ENCODE measurements around the gene FRK. TPM values are rescaled to one million over a fixed set of nuclear protein-coding genes. Genes with fewer than 3 reads are reported as not detected.

Gene FRK
- polyA plus RNA-seq, 3 donors, result 0.28 to 1.1 (median 0.56) TPM

- no peak overlapping the region for H3K27ac ChIP-seq (ENCODE audit: low read depth, low read length)
- 9 to 46% (median 42%) methylated on average over 4 of the region's 4 CpGs for WGBS, 3 donors
Measured at GRCh38 chr6:116016846-116017545, 43.7 kb downstream of the FRK start.

GRCh38 chr6:116015983-116016382 is 44.7 kb downstream of the FRK start:
- no peak overlapping the region for H3K27ac ChIP-seq (ENCODE audit: low read depth, low read length)

GRCh38 chr6:116015561-116015960 is 45.1 kb downstream of the FRK start:
- H3K27ac ChIP-seq (ENCODE audit: low read depth, low read length), result no peak overlapping the region

GRCh38 chr6:116012951-116013350 is 47.7 kb downstream of the FRK start:
- no peak overlapping the region for H3K27ac ChIP-seq (ENCODE audit: low read depth, low read length)

GRCh38 chr6:116012471-116012949 is 48.2 kb downstream of the FRK start:
- no peak overlapping the region for H3K27ac ChIP-seq (ENCODE audit: low read depth, low read length)

GRCh38 chr6:116011520-116011919 is 49.2 kb downstream of the FRK start:
- 82 to 91% (median 85%) methylated on average over 3 of the region's 3 CpGs for WGBS, 3 donors
- no peak overlapping the region for H3K27ac ChIP-seq (ENCODE audit: low read depth, low read length)

More at GRCh38 chr6:116012471-116012949, 48.2 kb downstream of the FRK start:
- WGBS, 3 donors, result 40 to 85% (median 85%) methylated on average over 1 of the region's 1 CpG

- H3K27ac ChIP-seq (ENCODE audit: low read depth, low read length), result no peak overlapping the region
- WGBS, 3 donors, result 16 to 25% (median 22%) methylated on average over 3 of the region's 3 CpGs
Measured at GRCh38 chr6:116010790-116011401, 49.8 kb downstream of the FRK start.

- no peak overlapping the region for H3K27ac ChIP-seq (ENCODE audit: low read depth, low read length)
- 79 to 87% (median 87%) methylated on average over 3 of the region's 3 CpGs for WGBS, 3 donors
Measured at GRCh38 chr6:116010386-116010785, 50.3 kb downstream of the FRK start.

GRCh38 chr6:116008470-116009243 is 52.0 kb downstream of the FRK start:
- WGBS, 3 donors, result 42 to 61% (median 52%) methylated on average over 6 of the region's 6 CpGs

GRCh38 chr6:116004841-116005815 is 55.6 kb downstream of the FRK start:
- WGBS, 3 donors, result 72 to 89% (median 88%) methylated on average over 4 of the region's 4 CpGs
- H3K27ac ChIP-seq (ENCODE audit: low read depth, low read length), result no peak overlapping the region

More at GRCh38 chr6:116008470-116009243, 52.0 kb downstream of the FRK start:
- no peak overlapping the region for H3K27ac ChIP-seq (ENCODE audit: low read depth, low read length)

- WGBS, 3 donors, result 61 to 94% (median 73%) methylated on average over 3 of the region's 3 CpGs
- no peak overlapping the region for H3K27ac ChIP-seq (ENCODE audit: low read depth, low read length)
Measured at GRCh38 chr6:116003668-116004067, 57.0 kb downstream of the FRK start.

GRCh38 chr6:116002756-116003155 is 57.9 kb downstream of the FRK start:
- 94 to 96% (median 96%) methylated on average over 5 of the region's 5 CpGs for WGBS, 3 donors
- H3K27ac ChIP-seq (ENCODE audit: low read depth, low read length), result no peak overlapping the region

GRCh38 chr6:115999235-115999634 is 61.5 kb downstream of the FRK start:
- WGBS, 3 donors, result 79 to 86% (median 84%) methylated on average over 3 of the region's 3 CpGs
- H3K27ac ChIP-seq (ENCODE audit: low read depth, low read length), result no peak overlapping the region

- H3K27ac ChIP-seq (ENCODE audit: low read depth, low read length), result no peak overlapping the region
- WGBS, 3 donors, result 76 to 81% (median 78%) methylated on average over 5 of the region's 5 CpGs
Measured at GRCh38 chr6:115997990-115998585, 62.6 kb downstream of the FRK start.

GRCh38 chr6:115986026-115986425 is 74.7 kb downstream of the FRK start:
- H3K27ac ChIP-seq (ENCODE audit: low read depth, low read length), result no peak overlapping the region
- 87 to 95% (median 87%) methylated on average over 2 of the region's 2 CpGs for WGBS, 3 donors

GRCh38 chr6:115984809-115985208 is 75.9 kb downstream of the FRK start:
- no peak overlapping the region for H3K27ac ChIP-seq (ENCODE audit: low read depth, low read length)
- 71 to 97% (median 97%) methylated on average over 2 of the region's 2 CpGs for WGBS, 3 donors

- no peak overlapping the region for H3K27ac ChIP-seq (ENCODE audit: low read depth, low read length)
- WGBS, 3 donors, result 80 to 86% (median 85%) methylated on average over 4 of the region's 4 CpGs
Measured at GRCh38 chr6:115983998-115984397, 76.7 kb downstream of the FRK start.

- 97 to 98% (median 98%) methylated on average over 2 of the region's 2 CpGs for WGBS, 3 donors
- no peak overlapping the region for H3K27ac ChIP-seq (ENCODE audit: low read depth, low read length)
Measured at GRCh38 chr6:115982453-115982852, 78.2 kb downstream of the FRK start.

All from adipose tissue (tissue), 3 donors.